H1 (cell line): ENCODE data around the gene GRID1. TPM values are rescaled to one million over a fixed set of nuclear protein-coding genes. Genes with fewer than 3 reads are reported as not detected.

Source experiments
- CTCF ChIA-PET: fragments of 300-600 bp; sonication (Branson Sonifier 250); formaldehyde crosslinking; loops from one replicate; lab custom pipeline; 2021; ENCODE audit not compliant: partially characterized antibody; lab: Charles Lee
- POLR2A ChIA-PET: fragments of 300-600 bp; sonication (Branson Sonifier 250); formaldehyde crosslinking; loops from one replicate; lab custom pipeline; 2021; ENCODE audit warnings: inconsistent platforms; ENCODE audit not compliant: partially characterized antibody; lab: Charles Lee
- DNase-seq, 2 experiments: peaks; one replicate each; pipeline versions ENCODE4 v3.0.0 to v3.0.0-alpha.2; 2010 to 2022; ENCODE audit warnings: low spot score in 2 of 2, low read depth in 1 of 2, mixed read lengths in 1 of 2
- FAIRE-seq: peaks from 2 replicates; lab custom pipeline; 2011; peaks lifted over from hg19 to GRCh38; lab: Jason Lieb, UNC
- H2AFZ ChIP-seq: 2 replicates; pipeline ENCODE4 v1.8.1; 2012; ENCODE audit warnings: low read length, inconsistent platforms
- H2AK5ac ChIP-seq: 2 replicates; pipeline ENCODE4 v1.6.1; 2013; ENCODE audit warnings: low read depth, low read length
- H2BK120ac ChIP-seq: replicated peaks from 2 replicates; pipeline ENCODE3; 2013; ENCODE audit warnings: low read depth, low read length, inconsistent platforms
- H2BK12ac ChIP-seq: 2 replicates; pipeline ENCODE4 v1.6.1; 2013; ENCODE audit warnings: low read depth, low read length
- H2BK15ac ChIP-seq: 2 replicates; pipeline ENCODE4 v1.6.1; 2013; ENCODE audit warnings: low read length
- H2BK20ac ChIP-seq: 2 replicates; pipeline ENCODE4 v1.6.1; 2013; ENCODE audit warnings: low read length
- H2BK5ac ChIP-seq: 2 replicates; pipeline ENCODE4 v1.6.1; 2013; ENCODE audit warnings: low read depth, low read length
- H3K14ac ChIP-seq: 2 replicates; pipeline ENCODE4 v1.6.1; 2013; ENCODE audit warnings: inconsistent platforms; ENCODE audit not compliant: insufficient read length
- H3K18ac ChIP-seq: 2 replicates; pipeline ENCODE4 v1.6.1; 2013; ENCODE audit warnings: low read length; ENCODE audit errors: extremely low read depth
- H3K23ac ChIP-seq: 2 replicates; pipeline ENCODE4 v1.6.1; 2013; ENCODE audit warnings: inconsistent platforms; ENCODE audit not compliant: insufficient read length
- H3K23me2 ChIP-seq: 2 replicates; pipeline ENCODE4 v1.6.1; 2013; ENCODE audit warnings: low read depth, low read length
- H3K27ac ChIP-seq: 2 replicates; pipeline ENCODE4 v1.6.1; 2011; ENCODE audit warnings: low read depth, low read length, inconsistent platforms
- H3K27me3 ChIP-seq, 4 experiments: replicated peaks in 1 of 4; 1 replicate in 1 of 4; 2 replicates in 3 of 4; pipeline versions ENCODE4 v1.6.1 to v1.8.1; 2011 to 2013; ENCODE audit warnings: low read length in 3 of 4, mild to moderate bottlenecking in 3 of 4, inconsistent platforms in 2 of 4, mixed read lengths in 2 of 4, moderate library complexity in 1 of 4; ENCODE audit not compliant: control insufficient read depth in 3 of 4, insufficient read depth in 3 of 4; ENCODE audit errors: extremely low read depth in 1 of 4
- H3K36me3 ChIP-seq, 4 experiments: 2 replicates each; pipeline versions ENCODE4 v1.6.1 to v1.8.1; 2011 to 2013; ENCODE audit warnings: mild to moderate bottlenecking in 4 of 4, low read length in 3 of 4, moderate library complexity in 2 of 4, control low read depth in 1 of 4, inconsistent platforms in 1 of 4; ENCODE audit not compliant: insufficient read depth in 4 of 4, control insufficient read depth in 2 of 4
- H3K4ac ChIP-seq: replicated peaks from 2 replicates; pipeline ENCODE3; 2013; ENCODE audit warnings: low read length, low read depth, mixed read lengths, inconsistent platforms; ENCODE audit not compliant: insufficient read length
- H3K4me1 ChIP-seq, 4 experiments: replicated peaks in 1 of 4; 1 replicate in 1 of 4; 2 replicates in 3 of 4; pipeline versions ENCODE4 v1.6.1 to v1.8.1; 2011 to 2013; ENCODE audit warnings: low read length in 3 of 4, inconsistent platforms in 2 of 4, mixed read lengths in 1 of 4; ENCODE audit not compliant: insufficient read depth in 4 of 4, control insufficient read depth in 3 of 4
- H3K4me2 ChIP-seq, 2 experiments: 2 replicates each; pipeline versions ENCODE4 v1.6.1 to v1.8.1; 2011 to 2013; ENCODE audit warnings: low read depth in 2 of 2, low read length in 2 of 2, control low read depth in 1 of 2, inconsistent platforms in 1 of 2, mild to moderate bottlenecking in 1 of 2; ENCODE audit not compliant: insufficient read depth in 1 of 2
- H3K4me3 ChIP-seq, 4 experiments: fragments of 200-600, 300-600 bp in 1 of 4; sonication (generic), shearing (Covaris generic), sonication (Bioruptor Twin) in 1 of 4; 2 replicates each; pipeline versions ENCODE4 v1.5.1 to v1.8.1; 2011 to 2016; ENCODE audit warnings: low read length in 4 of 4, low read depth in 3 of 4, control low read depth in 2 of 4, inconsistent platforms in 2 of 4, mild to moderate bottlenecking in 2 of 4, mixed read lengths in 1 of 4, moderate library complexity in 1 of 4; ENCODE audit not compliant: insufficient read depth in 2 of 4; ENCODE audit errors: extremely low read depth in 1 of 4
- H3K56ac ChIP-seq: replicated peaks from 2 replicates; pipeline ENCODE3; 2013; ENCODE audit warnings: low read depth, mild to moderate bottlenecking, mixed read lengths, low read length, inconsistent platforms; ENCODE audit not compliant: insufficient read length
- H3K79me1 ChIP-seq: 2 replicates; pipeline ENCODE4 v1.6.1; 2013; ENCODE audit warnings: low read depth, low read length, control low read depth
- H3K79me2 ChIP-seq, 2 experiments: 2 replicates each; pipeline versions ENCODE4 v1.6.1 to v1.8.1; 2012 to 2013; ENCODE audit warnings: low read length in 2 of 2, mild to moderate bottlenecking in 2 of 2, inconsistent platforms in 1 of 2; ENCODE audit not compliant: insufficient read depth in 2 of 2, control insufficient read depth in 1 of 2
- H3K9ac ChIP-seq, 4 experiments: replicated peaks in 1 of 4; 1 replicate in 1 of 4; 2 replicates in 3 of 4; pipeline versions ENCODE4 v1.6.1 to v1.8.1; 2011 to 2013; ENCODE audit warnings: low read depth in 3 of 4, low read length in 3 of 4, control low read depth in 2 of 4, mild to moderate bottlenecking in 2 of 4, moderate library complexity in 2 of 4, inconsistent platforms in 1 of 4; ENCODE audit errors: extremely low read depth in 1 of 4
- H3K9me3 ChIP-seq, 2 experiments: 2 replicates each; pipeline versions ENCODE4 v1.6.1 to v1.8.1; 2012 to 2013; ENCODE audit warnings: mild to moderate bottlenecking in 2 of 2, moderate library complexity in 2 of 2, control low read depth in 1 of 2, inconsistent platforms in 1 of 2, low read depth in 1 of 2, low read length in 1 of 2, mixed read lengths in 1 of 2; ENCODE audit not compliant: insufficient read depth in 2 of 2
- H4K20me1 ChIP-seq, 2 experiments: replicated peaks in 1 of 2; 2 replicates each; pipeline versions ENCODE3 to v1.8.1; 2011 to 2013; ENCODE audit warnings: inconsistent platforms in 2 of 2, low read length in 2 of 2, mild to moderate bottlenecking in 1 of 2; ENCODE audit not compliant: insufficient read depth in 2 of 2, control insufficient read depth in 1 of 2
- H4K5ac ChIP-seq: 2 replicates; pipeline ENCODE4 v1.6.1; 2013; ENCODE audit warnings: low read length, low read depth, mixed read lengths, inconsistent platforms; ENCODE audit not compliant: insufficient read length
- H4K8ac ChIP-seq: 2 replicates; pipeline ENCODE4 v1.8.0; 2013; ENCODE audit warnings: mild to moderate bottlenecking, moderate library complexity, low read length, inconsistent platforms; ENCODE audit not compliant: insufficient read depth; ENCODE audit errors: extremely low read depth
- H4K91ac ChIP-seq: replicated peaks from 2 replicates; pipeline ENCODE3; 2013; ENCODE audit warnings: low read length, mixed read lengths, inconsistent platforms; ENCODE audit not compliant: insufficient read length
- ATF3 ChIP-seq: IDR thresholded peaks from 2 replicates; pipeline ENCODE4 v1.6.1; 2011; ENCODE audit warnings: low read depth, mild to moderate bottlenecking, low read length; ENCODE audit not compliant: insufficient read depth
- BCL11A ChIP-seq, 2 experiments: IDR thresholded peaks; one replicate each; pipeline ENCODE4 v1.6.1; 2011; ENCODE audit warnings: low read depth in 2 of 2, low read length in 2 of 2, mild to moderate bottlenecking in 2 of 2
- BRCA1 ChIP-seq: IDR thresholded peaks from 2 replicates; pipeline ENCODE4 v1.6.1; 2012; ENCODE audit warnings: low read depth, low read length, improper control_type of control experiment
- CBX5 ChIP-seq: fragments of 300-800, 300-1000 bp; sonication (generic); IDR thresholded peaks from 2 replicates; pipeline ENCODE4 v1.7.1; 2016; ENCODE audit warnings: antibody characterized with exemption, low read length, low read depth
- CHD2 ChIP-seq: IDR thresholded peaks from 2 replicates; pipeline ENCODE4 v1.6.1; 2012; ENCODE audit warnings: low read length, improper control_type of control experiment
- EGR1 ChIP-seq: IDR thresholded peaks from 2 replicates; pipeline ENCODE4 v1.6.1; 2011; ENCODE audit warnings: low read depth, low read length, borderline replicate concordance
- JUN ChIP-seq: IDR thresholded peaks from 2 replicates; pipeline ENCODE4 v1.6.1; 2011; ENCODE audit warnings: low read depth, mild to moderate bottlenecking, improper control_type of control experiment, low read length
- NANOG ChIP-seq: IDR thresholded peaks from 2 replicates; pipeline ENCODE4 v1.6.1; 2011; ENCODE audit warnings: low read length, low read depth, mild to moderate bottlenecking, inconsistent platforms; ENCODE audit not compliant: insufficient read depth, poor library complexity, severe bottlenecking
- RBBP5 ChIP-seq: IDR thresholded peaks from 2 replicates; pipeline ENCODE4 v1.7.1; 2012; ENCODE audit warnings: low read depth, mild to moderate bottlenecking, inconsistent platforms, low read length, moderate library complexity, borderline replicate concordance
- WGBS, 2 experiments: shearing (Covaris generic) in 1 of 2; methylation state at CpG; one replicate each; pipeline versions ENCODE4 v1.1.6 to v1.1.7; 2013 to 2015; ENCODE audit warnings: low lambda C conversion rate in 2 of 2, mixed read lengths in 2 of 2, inconsistent platforms in 1 of 2, low coverage in 1 of 2, missing lambda C conversion rate in 1 of 2; ENCODE audit not compliant: insufficient replicate concordance in 2 of 2, insufficient coverage in 1 of 2, insufficient read length in 1 of 2; ENCODE audit errors: extremely low coverage in 1 of 2, missing lambda C conversion rate in 1 of 2; 5-methylcytosine and 5-hydroxymethylcytosine counted together
- polyA plus RNA-seq, 7 experiments: library from polyadenylated mRNA; depleted of rRNA in 3 of 7; stranded (reverse) in 5 of 7; unstranded in 2 of 7; fragments of >200 nt in 5 of 7; fragments of 200-250 nt in 2 of 7; gene quantifications; 1 replicate in 5 of 7; 2 replicates in 1 of 7; 4 replicates in 1 of 7; pipeline versions ENCODE4 v1.2.1 to v1.2.3, GENCODE V29; 2011 to 2013; ENCODE audit warnings: missing spikeins in 2 of 7, mixed read lengths in 2 of 7
- total RNA-seq: library from RNA; stranded (reverse); fragmentation: NEBNext Ultra II Directional; extraction: Animal tissue kit (Norgen Biotek cat#: 25700); gene quantifications from 2 replicates; pipeline ENCODE4 v1.2.1, GENCODE V29; 2021

The GRID1 gene
- total and polyA plus RNA-seq, 2 of the 8 experiments (the other 6 are each of a cell fraction or from before 2014, with no cell fraction given): 0.22 to 0.30 TPM

GRCh38 chr10:85666102-85666501 lies 700.5 kb downstream of the GRID1 start:
- Histone ChIP-seq H3K36me3 (no peaks in the 10 kb centered on the region; a peak in 1 of 8 replicates), H2BK5ac (no peak overlapping the region), H3K27me3 (no peaks in the 10 kb centered on the region; a peak in 1 of 7 replicates), H3K4me2 (no peak overlapping the region), H4K5ac (no peak overlapping the region), H3K9ac (no peak overlapping the region), H3K14ac (no peak overlapping the region), H3K4ac (no peak overlapping the region), H4K91ac (no peak overlapping the region), H2BK12ac (no peak overlapping the region), H4K20me1 (no peaks in the 10 kb centered on the region), H3K23me2 (no peaks in the 10 kb centered on the region), H2AFZ (no peak overlapping the region), H3K4me3 (no peak overlapping the region), H4K8ac (no peak overlapping the region), H3K23ac (no peak overlapping the region), H2AK5ac (no peak overlapping the region), H3K79me2 (no peaks in the 10 kb centered on the region), H2BK120ac (no peak overlapping the region), H3K79me1 (no peaks in the 10 kb centered on the region), H3K56ac (no peak overlapping the region), H2BK15ac (no peak overlapping the region), H3K9me3 (peaks cover 0 to 2% of the 10 kb centered on the region in 2 experiments; a peak in 2 of 4 replicates), H3K27ac (no peak overlapping the region), H3K4me1 (peaks cover 6 to 12% (median 9%) of the 10 kb centered on the region in 4 experiments; a peak in 6 of 7 replicates), H3K18ac (no peak overlapping the region), H2BK20ac (no peak overlapping the region)
- TF ChIP-seq EGR1 (no peak), NANOG (no peak), BCL11A (IDR thresholded peaks at IDR 0.05; ENCODE audit: low read depth in 2 of 2, low read length in 2 of 2) (no peak), CBX5 (no peak), CHD2 (no peak), BRCA1 (no peak), JUN (no peak), ATF3 (no peak), RBBP5 (no peak)
- WGBS, 2 experiments: 83% methylated on average over 2 of the region's 2 CpGs; no CpG with 5 or more reads in 1 of the 2 experiments
- DNase-seq (no peak), FAIRE-seq (no peak)
- POLR2A ChIA-PET: no interaction called here
- CTCF ChIA-PET: interaction anchor here (1.2 kb wide), 2 partner anchors 11 kb away, joined by 3 to 4 read pairs; no protein-coding TSS in a partner anchor
